GM10266 (cell line): ENCODE results near the gene C2CD2L.

ENCODE experiments used
- DNase-seq: peaks from one replicate; pipeline ENCODE4 v3.0.0; 2012; ENCODE audit errors: extremely low spot score
- CTCF ChIP-seq: IDR thresholded peaks from 2 replicates; pipeline ENCODE4 v1.5.1; 2012; ENCODE audit warnings: mild to moderate bottlenecking, low read depth; ENCODE audit not compliant: control insufficient read depth, insufficient read depth; ENCODE audit errors: missing control alignments

C2CD2L gene

GRCh38 chr11:119112314-119113020 lies 5.3 kb downstream of the C2CD2L start:
- no peak for DNase-seq
- TF ChIP-seq CTCF: no peak

- DNase-seq: no peak
- TF ChIP-seq CTCF: no peak
Observed at GRCh38 chr11:119113716-119114115, 6.6 kb downstream of the C2CD2L start.

- DNase-seq: no peak
- TF ChIP-seq CTCF: no peak
Observed at GRCh38 chr11:119114351-119114750, 7.2 kb downstream of the C2CD2L start.

GRCh38 chr11:119115484-119116234 lies 8.5 kb downstream of the C2CD2L start:
- no peak for DNase-seq
- no peak for TF ChIP-seq CTCF

GRCh38 chr11:119116235-119116594 lies 9.1 kb downstream of the C2CD2L start:
- DNase-seq: no peak
- TF ChIP-seq CTCF: no peak

- no peak for TF ChIP-seq CTCF
- no peak for DNase-seq
Observed at GRCh38 chr11:119116601-119117000, 9.5 kb downstream of the C2CD2L start.
